HEK293 (cell line): ENCODE data around the gene CRY1.
"Not testable (repeated sequence)": the region's sequence is repeated elsewhere in the genome, so short reads cannot be mapped to it uniquely, and the experiment has no call there.

ENCODE experiments used
- CTCF ChIA-PET: fragments of 350-600 bp; formaldehyde crosslinking; extraction: SDS; loops from one replicate; lab custom pipeline; 2021; ENCODE audit warnings: antibody characterized with exemption; lab: Yijun Ruan, JAX
- POLR2A ChIA-PET: fragments of 300-600 bp; formaldehyde crosslinking; extraction: SDS; loops from one replicate; lab custom pipeline; 2020; ENCODE audit warnings: antibody characterized with exemption, inconsistent platforms; lab: Yijun Ruan, JAX
- H3K27ac ChIP-seq: fragments of 200-500 bp; sonication (Bioruptor generic); 2 replicates; pipeline ENCODE4 v1.5.1; 2014; ENCODE audit warnings: low read depth, low read length, control low read depth, inconsistent platforms; ENCODE audit errors: extremely low read depth
- H3K36me3 ChIP-seq, 2 experiments: fragments of 200-500 bp in 1 of 2; sonication (Bioruptor generic) in 1 of 2; 1 replicate in 1 of 2; 2 replicates in 1 of 2; pipeline ENCODE4 v1.5.1; 2014 to 2017; ENCODE audit warnings: inconsistent platforms in 2 of 2, low read length in 2 of 2; ENCODE audit not compliant: control insufficient read depth in 2 of 2, insufficient read depth in 1 of 2
- H3K4me1 ChIP-seq: fragments of 200-500 bp; sonication (Bioruptor generic); 2 replicates; pipeline ENCODE4 v1.5.1; 2014; ENCODE audit warnings: mild to moderate bottlenecking, low read length, inconsistent platforms; ENCODE audit not compliant: control insufficient read depth, insufficient read depth
- H3K4me3 ChIP-seq: 2 replicates; pipeline ENCODE4 v1.5.1; 2011; ENCODE audit warnings: low read depth, mild to moderate bottlenecking, control low read depth, low read length, moderate library complexity
- H3K9me3 ChIP-seq: fragments of 200-500 bp; sonication (Bioruptor generic); 2 replicates; pipeline ENCODE4 v1.5.1; 2014; ENCODE audit warnings: low read depth, low read length, inconsistent platforms; ENCODE audit not compliant: control insufficient read depth, insufficient read depth
- ELK4 ChIP-seq: IDR thresholded peaks from 2 replicates; pipeline ENCODE4 v1.6.1; 2011; ENCODE audit warnings: mild to moderate bottlenecking, low read depth, low read length, borderline replicate concordance
- GLI2 ChIP-seq: fragments of 450-650 bp; formaldehyde crosslinking; IDR thresholded peaks from 2 replicates; pipeline ENCODE4; 2017; ENCODE audit warnings: missing biosample characterization, missing genetic modification characterization, low read depth, borderline replicate concordance
- GLIS2 ChIP-seq: fragments of 450-650 bp; formaldehyde crosslinking; IDR thresholded peaks from 2 replicates; pipeline ENCODE4 v1.5.1; 2016; ENCODE audit warnings: missing biosample characterization, missing genetic modification characterization
- KLF9 ChIP-seq: fragments of 450-650 bp; formaldehyde crosslinking; IDR thresholded peaks from 2 replicates; pipeline ENCODE4 v1.5.1; 2016; ENCODE audit warnings: missing biosample characterization, missing genetic modification characterization, low read depth
- SALL2 ChIP-seq: fragments of 450-650 bp; formaldehyde crosslinking; IDR thresholded peaks from 2 replicates; pipeline ENCODE4 v1.5.0; 2017; ENCODE audit warnings: missing biosample characterization, mild to moderate bottlenecking, missing genetic modification characterization, borderline replicate concordance
- SCRT2 ChIP-seq: fragments of 450-650 bp; formaldehyde crosslinking; IDR thresholded peaks from 2 replicates; pipeline ENCODE4 v1.5.1; 2016; ENCODE audit warnings: missing biosample characterization, missing genetic modification characterization
- TCF7L2 ChIP-seq: IDR thresholded peaks from 2 replicates; pipeline ENCODE4 v1.6.1; 2011; ENCODE audit warnings: low read depth, mild to moderate bottlenecking, inconsistent platforms, low read length, moderate library complexity, borderline replicate concordance
- YY2 ChIP-seq: fragments of 450-650 bp; formaldehyde crosslinking; IDR thresholded peaks from 2 replicates; pipeline ENCODE4 v1.5.1; 2016; ENCODE audit warnings: missing biosample characterization, missing genetic modification characterization
- ZBTB17 ChIP-seq: fragments of 450-650 bp; formaldehyde crosslinking; IDR thresholded peaks from 2 replicates; pipeline ENCODE4 v1.5.1; 2016; ENCODE audit warnings: missing biosample characterization, missing genetic modification characterization
- ZBTB8A ChIP-seq: fragments of 450-650 bp; formaldehyde crosslinking; IDR thresholded peaks from 2 replicates; pipeline ENCODE4 v1.5.1; 2016; ENCODE audit warnings: missing biosample characterization, missing genetic modification characterization
- ZNF2 ChIP-seq: fragments of 450-650 bp; formaldehyde crosslinking; IDR thresholded peaks from 2 replicates; pipeline ENCODE4 v1.5.1; 2016; ENCODE audit warnings: missing biosample characterization, missing genetic modification characterization
- ZNF23 ChIP-seq: fragments of 450-650 bp; formaldehyde crosslinking; IDR thresholded peaks from 2 replicates; pipeline ENCODE4 v1.5.1; 2016; ENCODE audit warnings: missing biosample characterization, missing genetic modification characterization, borderline replicate concordance
- ZNF311 ChIP-seq: fragments of 450-650 bp; formaldehyde crosslinking; IDR thresholded peaks from 2 replicates; pipeline ENCODE4 v1.5.1; 2017; ENCODE audit warnings: missing biosample characterization, missing genetic modification characterization, borderline replicate concordance
- ZNF394 ChIP-seq: fragments of 450-650 bp; formaldehyde crosslinking; IDR thresholded peaks from 2 replicates; pipeline ENCODE4 v1.5.1; 2016; ENCODE audit warnings: missing biosample characterization, missing genetic modification characterization, mild to moderate bottlenecking, moderate library complexity, borderline replicate concordance
- ZNF473 ChIP-seq: fragments of 450-650 bp; formaldehyde crosslinking; IDR thresholded peaks from 2 replicates; pipeline ENCODE4 v1.5.1; 2017; ENCODE audit warnings: missing biosample characterization, missing genetic modification characterization
- ZNF513 ChIP-seq: fragments of 450-650 bp; IDR thresholded peaks from 2 replicates; pipeline ENCODE4 v1.5.1; 2018; ENCODE audit warnings: missing biosample characterization, missing genetic modification characterization
- ZNF521 ChIP-seq: fragments of 450-650 bp; formaldehyde crosslinking; IDR thresholded peaks from 2 replicates; pipeline ENCODE4 v1.5.1; 2017; ENCODE audit warnings: missing biosample characterization, mild to moderate bottlenecking, missing genetic modification characterization
- ZNF544 ChIP-seq: fragments of 450-650 bp; formaldehyde crosslinking; IDR thresholded peaks from 2 replicates; pipeline ENCODE4 v1.5.0; 2017; ENCODE audit warnings: missing biosample characterization, missing genetic modification characterization
- ZNF596 ChIP-seq: fragments of 450-650 bp; IDR thresholded peaks from 2 replicates; pipeline ENCODE4 v1.5.0; 2018; ENCODE audit warnings: missing biosample characterization, mild to moderate bottlenecking, missing genetic modification characterization, moderate library complexity
- ZNF600 ChIP-seq: fragments of 450-650 bp; formaldehyde crosslinking; IDR thresholded peaks from 2 replicates; pipeline ENCODE4 v1.5.1; 2016; ENCODE audit warnings: missing biosample characterization, missing genetic modification characterization
- ZNF610 ChIP-seq: fragments of 450-650 bp; formaldehyde crosslinking; IDR thresholded peaks from 2 replicates; pipeline ENCODE4 v1.5.1; 2016; ENCODE audit warnings: missing biosample characterization, missing genetic modification characterization, borderline replicate concordance
- ZNF624 ChIP-seq: fragments of 450-650 bp; formaldehyde crosslinking; IDR thresholded peaks from 2 replicates; pipeline ENCODE4 v1.5.1; 2017; ENCODE audit warnings: missing biosample characterization, missing genetic modification characterization

Gene CRY1

DNA sequence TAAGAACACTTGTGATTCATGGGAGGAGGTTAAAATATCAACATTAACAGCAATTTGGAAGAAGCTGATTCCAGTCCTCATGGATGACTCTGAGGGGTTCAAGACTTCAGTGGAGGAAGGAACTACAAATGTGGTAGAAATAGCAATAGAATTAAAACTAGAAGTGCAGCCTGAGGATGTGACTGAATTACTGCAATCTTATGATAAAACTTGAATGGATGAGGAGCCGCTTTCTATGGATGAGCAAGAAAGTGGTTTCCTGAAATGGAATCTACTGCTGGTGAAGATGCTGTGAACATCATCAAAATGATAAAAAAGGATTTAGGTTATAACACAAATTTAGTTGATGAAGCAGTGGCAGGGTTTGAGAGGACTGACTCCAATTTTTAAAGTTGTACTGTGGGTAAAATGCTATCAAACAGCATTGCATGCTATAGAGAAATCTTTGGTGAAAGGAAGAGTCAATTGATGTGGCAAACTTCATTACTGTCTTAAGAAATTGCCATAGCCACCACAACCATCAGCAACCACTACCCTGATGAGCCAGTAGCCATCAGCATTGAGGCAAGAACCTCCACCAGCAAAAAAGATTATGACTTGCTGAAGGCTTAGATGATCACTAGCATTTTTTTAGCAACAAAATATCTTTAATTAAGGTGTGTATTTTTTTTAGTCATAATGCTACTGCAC lies 80.5 kb downstream of the CRY1 start (continued):
- no peak for TF ChIP-seq TCF7L2
- TF ChIP-seq ELK4, result no peak
- TF ChIP-seq YY2 (tag by site-specific recombination), result no peak
- TF ChIP-seq KLF9 (tag by site-specific recombination), result no peak

- CTCF ChIA-PET, result no interaction called here
- H3K36me3 ChIP-seq, result no peaks in the 10 kb centered on the region
These were observed 81.8 kb downstream of the CRY1 start for GRCh38 chr12:107011519-107011918.

DNA sequence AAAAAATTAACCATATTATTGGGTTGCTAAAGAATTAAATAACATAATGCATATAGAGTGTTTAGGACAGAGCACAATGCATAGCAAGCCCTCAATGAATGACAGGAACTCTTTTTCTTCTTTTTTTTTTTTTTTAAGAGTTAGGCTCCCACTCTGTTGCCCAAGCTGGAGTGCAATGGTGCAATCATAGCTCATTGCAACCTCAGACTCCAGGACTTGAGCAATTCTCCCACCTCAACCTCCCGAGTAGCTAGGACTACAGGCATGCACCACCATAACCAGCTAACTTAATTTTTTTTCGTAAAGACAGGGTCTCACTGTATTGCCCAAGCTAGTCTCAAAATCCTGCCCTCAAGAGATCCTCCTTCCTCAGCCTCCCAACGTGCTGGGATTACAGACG lies 85.9 kb downstream of the CRY1 start:
- H3K4me1 ChIP-seq, result no peaks in the 10 kb centered on the region

More at GRCh38 chr12:107011519-107011918, 81.8 kb downstream of the CRY1 start:
- no peaks in the 10 kb centered on the region for H3K4me1 ChIP-seq
- no peak overlapping the region for H3K27ac ChIP-seq
- H3K4me3 ChIP-seq, result no peak overlapping the region
- POLR2A ChIA-PET, result no interaction called here
- TF ChIP-seq ZNF610 (tag by site-specific recombination) (no peak), SCRT2 (tag by site-specific recombination) (peak; percentile 75), ZNF513 (tag by site-specific recombination) (no peak)
- H3K9me3 ChIP-seq, result no peaks in the 10 kb centered on the region

GRCh38 chr12:107002665-107003064 lies 90.7 kb downstream of the CRY1 start:
- H3K27ac ChIP-seq, POLR2A ChIA-PET, CTCF ChIA-PET, H3K4me3 ChIP-seq, H3K4me1 ChIP-seq, H3K9me3 ChIP-seq: not testable (repeated sequence)
- peaks cover 0 to 19% of the 10 kb centered on the region in 2 experiments; a peak in 1 of 3 replicates for H3K36me3 ChIP-seq

More for the DNA sequence above, 85.9 kb downstream of the CRY1 start:
- CTCF ChIA-PET, result no interaction called here
- Histone ChIP-seq H3K9me3 (no peaks in the 10 kb centered on the region), H3K4me3 (no peak overlapping the region)
- TF ChIP-seq ZBTB17 (tag by site-specific recombination), result no peak
- TF ChIP-seq ZNF596 (tag by site-specific recombination), result no peak
- TF ChIP-seq, all 188 proteins: peak for 0
- peaks cover 0 to 3% of the 10 kb centered on the region in 2 experiments; a peak in 1 of 3 replicates for H3K36me3 ChIP-seq
- H3K27ac ChIP-seq, result no peak overlapping the region
- POLR2A ChIA-PET, result interaction anchor here (1.0 kb wide), 1 partner anchor 21 kb away, joined by 4 read pairs; no protein-coding TSS in a partner anchor

GRCh38 chr12:106999446-106999845 lies 93.9 kb downstream of the CRY1 start:
- TF ChIP-seq ZNF473 (tag by site-specific recombination) (no peak), GLI2 (tag by site-specific recombination) (no peak), GLIS2 (tag by site-specific recombination) (no peak), ZNF624 (tag by site-specific recombination) (no peak), SALL2 (tag by site-specific recombination) (no peak), ZNF544 (tag by site-specific recombination) (no peak), ZNF394 (no peak), ZNF311 (tag by site-specific recombination) (no peak), ZNF521 (no peak), ZNF2 (tag by site-specific recombination) (no peak), ZNF23 (no peak), ZBTB8A (no peak), ZNF600 (tag by site-specific recombination) (no peak)
- CTCF ChIA-PET, result no interaction called here
- no peaks in the 10 kb centered on the region for H3K9me3 ChIP-seq
- no peaks in the 10 kb centered on the region for H3K4me1 ChIP-seq
- H3K4me3 ChIP-seq, result no peak overlapping the region
- peaks cover 4 to 37% of the 10 kb centered on the region in 2 experiments for H3K36me3 ChIP-seq
- H3K27ac ChIP-seq, result no peak overlapping the region
- POLR2A ChIA-PET, result interaction anchor here (0.7 kb wide), 1 partner anchor 1768 kb away, joined by 4 read pairs; no protein-coding TSS in a partner anchor
